ENCODE measurements around the gene CAPZA1.
A peak's percentile ranks its signal among the peaks of the same experiment; 100 is the strongest.
"Not testable (repeated sequence)": the region's sequence is repeated elsewhere in the genome, so short reads cannot be mapped to it uniquely, and the experiment has no call there.

The CAPZA1 gene

GRCh38 chr1:112619518-112620376 is at the start of gene CAPZA1:
TSS of gene CAPZA1 (plus strand) at chr1:112619832. CDS start at chr1:112619845, 13 bp downstream.
- DNase-seq: peak; percentile 97

DNA sequence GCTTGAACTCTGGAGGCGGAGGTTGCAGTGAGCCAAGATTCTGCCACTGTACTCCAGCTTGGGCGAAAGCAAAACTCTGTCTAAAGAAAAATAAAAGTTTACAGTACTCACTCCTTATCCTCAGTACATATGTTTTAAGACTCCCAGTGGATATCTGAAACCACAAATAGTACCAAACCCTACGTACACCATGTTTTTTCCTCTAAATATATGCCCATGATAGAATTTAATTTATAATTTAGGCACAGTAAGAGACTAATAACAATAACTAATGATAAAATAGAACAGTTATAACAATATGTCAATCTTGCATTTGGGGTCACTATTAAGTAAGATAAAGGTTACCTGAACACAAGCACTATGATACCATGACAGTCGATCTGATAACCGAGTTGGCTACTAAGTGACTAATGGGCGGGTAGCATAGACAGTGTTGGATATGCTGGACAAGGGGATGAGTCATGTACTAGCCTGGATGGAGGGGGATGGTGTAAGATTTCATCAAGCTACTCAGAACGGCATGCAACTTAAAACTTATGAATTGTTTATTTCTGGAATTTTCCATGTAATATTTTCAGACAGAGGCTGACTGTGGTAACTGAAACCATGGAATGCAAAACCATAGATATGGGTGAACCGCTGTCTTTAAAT is 44.4 kb upstream of the CAPZA1 start:
- DNase-seq: no peak

- DNase-seq: no peak
Measured at GRCh38 chr1:112576240-112576639, 43.4 kb upstream of the CAPZA1 start.

DNA sequence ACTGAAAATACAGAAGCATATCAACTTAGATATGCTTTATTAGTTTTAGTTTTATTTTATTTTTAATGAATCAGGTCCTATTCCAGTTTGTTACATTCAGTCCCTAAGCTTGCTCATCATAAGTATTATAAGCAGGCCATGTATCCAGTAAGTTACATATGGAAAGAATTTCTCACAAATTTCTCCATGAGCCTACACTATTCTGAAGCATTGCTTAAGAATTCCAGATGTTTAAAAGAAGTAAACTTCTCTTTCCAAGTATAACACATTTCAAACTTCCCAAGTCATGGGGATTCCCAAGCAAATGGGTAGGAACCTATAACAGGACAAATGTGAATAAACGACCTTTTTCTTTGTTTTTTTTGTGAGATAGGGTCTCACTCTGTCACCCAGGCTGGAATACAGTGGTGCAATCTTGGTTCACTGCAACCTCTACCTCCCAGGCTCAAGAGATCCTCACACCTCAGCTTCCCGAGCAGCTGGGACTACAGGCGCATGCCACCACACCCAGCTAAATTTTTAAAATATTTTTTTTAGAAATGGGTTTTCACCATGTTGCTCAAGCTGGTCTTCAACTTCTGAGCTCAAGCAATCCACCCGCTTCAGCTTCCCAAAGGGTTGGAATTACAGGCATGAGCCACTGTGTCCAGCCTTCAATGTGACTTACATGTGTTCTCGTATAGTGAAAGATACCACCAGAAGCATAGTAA is 39.7 kb upstream of the CAPZA1 start:
- DNase-seq: no peak

GRCh38 chr1:112581586-112582192 is 37.9 kb upstream of the CAPZA1 start:
- DNase-seq: no peak

DNA sequence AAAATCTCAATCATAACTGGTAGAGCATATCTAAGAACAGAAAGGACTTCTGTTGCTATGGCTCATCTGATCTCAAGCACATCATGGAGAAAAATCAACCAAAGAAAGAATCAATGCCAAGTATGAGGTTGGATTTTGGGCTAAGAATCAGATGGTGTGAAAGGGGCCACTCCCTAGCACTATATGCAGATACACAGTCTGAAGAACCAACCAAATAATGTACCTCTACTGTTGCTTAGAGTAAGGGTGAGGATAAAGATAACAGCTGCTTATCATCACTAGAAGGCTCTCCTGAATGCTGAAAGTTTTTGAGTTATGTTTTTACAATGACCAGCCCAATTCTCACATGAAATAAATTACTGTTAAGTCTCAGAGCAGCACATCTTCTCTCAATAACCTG is 36.3 kb upstream of the CAPZA1 start:
- no peak for DNase-seq

DNA sequence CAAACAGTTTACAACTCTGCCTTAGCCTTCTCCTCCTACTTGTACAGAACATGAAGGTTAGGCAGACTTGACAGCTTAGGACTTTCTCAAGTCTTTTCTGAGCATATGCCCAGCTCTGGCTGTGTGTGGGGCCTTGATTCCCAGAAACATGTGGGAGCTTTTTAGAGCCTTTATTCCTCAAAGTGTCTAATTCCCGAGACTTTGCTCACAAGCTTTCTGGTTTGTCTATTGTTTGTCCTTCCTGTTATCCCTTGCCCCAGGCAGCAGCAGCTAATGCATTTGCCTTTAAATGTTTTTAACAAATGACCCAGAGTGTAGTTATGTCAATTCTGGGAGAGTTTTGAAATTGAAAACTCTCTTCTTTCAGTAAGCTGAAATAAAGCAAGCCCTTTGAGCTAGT is 29.9 kb upstream of the CAPZA1 start:
- DNase-seq: no peak

DNA sequence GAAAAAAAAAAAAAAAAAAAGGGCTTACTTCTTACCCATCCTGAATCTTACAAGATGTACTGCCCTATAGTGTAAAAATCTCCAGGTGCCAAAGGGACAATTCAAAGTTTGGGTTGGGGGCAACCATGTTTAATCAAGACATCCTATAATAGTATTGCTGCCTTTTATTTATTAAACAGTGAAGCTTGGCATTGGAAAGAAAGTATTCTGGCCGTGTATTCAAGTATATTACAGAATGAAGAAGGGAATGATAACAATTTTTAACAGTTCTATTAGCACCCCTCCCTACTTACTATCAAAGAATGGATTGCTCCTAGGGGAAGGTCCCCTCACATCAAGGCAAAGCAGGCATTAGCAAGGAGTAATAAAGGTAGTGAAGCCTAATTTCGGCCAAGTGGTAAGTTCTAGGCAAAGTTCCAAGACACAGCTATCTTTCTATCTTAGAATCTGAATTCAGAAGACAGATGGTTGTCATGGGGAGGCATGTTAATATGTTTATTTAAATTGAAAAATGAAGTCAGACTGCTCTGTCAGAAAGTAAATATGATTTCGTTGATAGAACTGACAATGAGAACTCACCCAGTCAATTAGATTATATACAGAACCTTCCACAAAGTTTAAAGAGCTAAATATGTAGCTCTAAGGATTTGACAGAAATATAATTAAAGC is 25.3 kb upstream of the CAPZA1 start:
- DNase-seq: no peak

- DNase-seq: peak; percentile 69
Measured at GRCh38 chr1:112599477-112599876, 20.2 kb upstream of the CAPZA1 start.

- DNase-seq: no peak
Measured at GRCh38 chr1:112603012-112603411, 16.6 kb upstream of the CAPZA1 start.

- no peak for DNase-seq
Measured at GRCh38 chr1:112603541-112603940, 16.1 kb upstream of the CAPZA1 start.

GRCh38 chr1:112605633-112606327 is 13.9 kb upstream of the CAPZA1 start:
- no peak for DNase-seq

- DNase-seq: no peak
Measured at GRCh38 chr1:112614460-112615065, 5.1 kb upstream of the CAPZA1 start.

GRCh38 chr1:112618114-112618720 is 1.4 kb upstream of the CAPZA1 start:
- DNase-seq: peak; percentile 67

DNA sequence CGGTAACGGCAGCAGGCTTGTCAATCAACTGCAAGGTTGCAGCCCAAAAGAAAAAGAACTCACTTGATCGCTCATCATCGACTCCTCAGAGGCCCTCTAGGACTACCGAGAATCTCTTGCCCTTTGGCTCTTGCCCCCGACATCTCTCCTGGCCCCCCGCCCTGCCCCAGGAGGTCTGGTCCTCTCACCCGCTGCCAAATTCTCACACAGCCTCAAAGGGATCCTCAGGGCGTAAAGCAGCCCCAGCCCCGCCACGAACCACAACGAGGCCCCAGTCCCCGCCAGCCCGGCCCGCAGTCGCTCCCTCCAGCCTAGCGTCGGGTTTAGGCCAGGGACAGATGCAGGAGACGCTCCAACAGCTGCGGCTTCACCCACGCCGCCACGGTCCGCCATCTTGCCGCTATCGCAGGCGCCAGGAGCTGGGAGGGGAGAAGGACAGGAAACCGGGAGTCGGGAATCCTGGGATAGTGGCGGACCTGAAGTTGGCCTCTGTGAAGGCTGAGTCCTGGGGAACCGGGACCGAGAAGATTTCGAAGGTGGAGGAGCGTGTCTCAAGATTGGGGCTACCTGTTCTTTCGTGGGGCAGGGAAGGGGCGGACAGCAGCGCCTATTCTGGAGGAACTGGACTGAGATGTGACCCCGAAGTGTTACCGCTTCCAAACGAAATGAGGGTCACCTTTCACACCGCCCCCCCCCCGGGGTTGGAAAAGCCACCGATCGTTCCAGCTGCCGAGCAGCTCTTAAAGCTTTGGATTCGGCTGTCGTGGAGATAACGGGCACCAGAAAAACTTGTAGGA is 713 bp upstream of the CAPZA1 start, which contains the start of gene ST7L:
Gene ST7L (minus strand): TSS at position 421 of the 797 bp plus-strand sequence. CDS start 28 bp downstream, at position 393.
- peak; percentile 65 for DNase-seq

DNA sequence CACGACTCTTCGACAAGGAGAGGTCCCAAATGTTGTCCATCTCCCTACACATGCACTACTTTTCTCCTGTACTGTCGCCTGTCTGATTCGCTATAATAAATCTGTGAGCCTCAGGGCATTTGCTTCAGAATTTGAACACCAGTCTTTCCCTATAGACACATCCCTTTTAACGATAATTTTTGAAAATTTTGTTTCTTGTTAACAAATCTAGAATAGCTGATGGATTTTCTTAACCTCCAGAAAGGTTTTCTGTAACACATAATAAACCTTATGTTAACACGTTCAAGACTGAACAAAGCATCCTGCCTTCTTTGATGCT is 704 bp downstream of the CAPZA1 start:
- no peak for DNase-seq

DNA sequence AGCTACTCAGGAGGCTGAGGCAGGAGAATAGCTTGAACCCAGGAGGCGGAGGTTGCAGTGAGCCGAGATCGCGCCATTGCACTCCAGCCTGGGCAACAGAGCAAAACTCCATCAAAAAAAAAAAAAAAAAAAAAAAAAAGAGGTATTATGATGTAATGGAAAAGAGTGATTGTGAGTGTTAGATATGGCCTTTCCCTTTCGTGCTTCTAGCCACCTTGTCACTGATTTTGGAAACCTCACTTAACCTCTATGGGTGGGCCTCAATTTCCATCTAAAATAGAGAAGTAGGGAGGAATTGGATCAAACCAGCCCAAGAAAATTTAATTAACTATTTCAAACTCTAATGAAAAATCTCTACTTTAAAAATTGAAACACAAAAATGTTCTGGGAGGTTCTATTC is 4.9 kb downstream of the CAPZA1 start:
- not testable (repeated sequence) for DNase-seq

DNA sequence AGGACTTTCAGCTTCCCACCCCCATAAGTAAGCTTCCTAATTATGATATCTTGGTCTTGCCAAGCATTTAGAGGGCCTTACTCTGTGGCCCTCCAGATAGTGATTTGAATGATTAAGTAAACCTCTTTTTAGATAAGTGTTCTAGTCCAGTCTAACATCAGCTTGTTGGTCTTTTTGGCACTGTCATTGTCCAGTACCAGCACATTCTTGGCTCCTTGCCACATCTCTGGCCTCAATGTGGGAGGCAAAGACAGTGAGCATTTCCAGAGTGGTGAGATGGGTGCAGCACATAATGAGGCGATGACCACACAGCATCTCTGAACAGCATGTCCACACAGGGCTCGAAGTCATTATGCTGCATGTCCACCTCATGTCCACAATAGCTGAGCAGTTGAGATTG is 6.1 kb downstream of the CAPZA1 start:
- peak; percentile 47 for DNase-seq

GRCh38 chr1:112626193-112626592 is 6.6 kb downstream of the CAPZA1 start:
- DNase-seq: no peak

GRCh38 chr1:112626887-112627286 is 7.3 kb downstream of the CAPZA1 start:
- no peak for DNase-seq

Measured in inflammatory macrophage treated with lipopolysaccharide for 4 hours (primary cell).